GM12891 (cell line): Measurements from ENCODE around the gene TCF15.

Experiments used
- POLR2A ChIP-seq: IDR thresholded peaks from 2 replicates; pipeline ENCODE4 v1.6.1; 2011; ENCODE audit warnings: low read depth, low read length, control low read depth
- POLR2AphosphoS5 ChIP-seq: IDR thresholded peaks from 2 replicates; pipeline ENCODE4 v1.6.1; 2011; ENCODE audit warnings: low read depth, low read length, control low read depth
- POU2F2 ChIP-seq: IDR thresholded peaks from 2 replicates; pipeline ENCODE4 v1.6.1; 2011; ENCODE audit warnings: low read depth, mild to moderate bottlenecking, control low read depth, low read length, moderate library complexity
- SPI1 ChIP-seq: IDR thresholded peaks from 2 replicates; pipeline ENCODE4 v1.6.1; 2011; ENCODE audit warnings: low read depth, low read length, control low read depth

GRCh38 chr20:646868-647233 lies 36.7 kb upstream of the TCF15 start:
- no peak for TF ChIP-seq POLR2A
- TF ChIP-seq POLR2AphosphoS5, result no peak
- no peak for TF ChIP-seq POU2F2
- TF ChIP-seq SPI1, result no peak
